ENCODE results near the gene DHODH.

GRCh38 chr16:72029567-72030271 lies 21.2 kb downstream of the DHODH start:
- TF ChIP-seq POLR2A (IDR thresholded peaks at IDR 0.05) (no peak), EP300 (IDR thresholded peaks at IDR 0.05) (no peak)
- TF ChIP-seq, protein P1, sequence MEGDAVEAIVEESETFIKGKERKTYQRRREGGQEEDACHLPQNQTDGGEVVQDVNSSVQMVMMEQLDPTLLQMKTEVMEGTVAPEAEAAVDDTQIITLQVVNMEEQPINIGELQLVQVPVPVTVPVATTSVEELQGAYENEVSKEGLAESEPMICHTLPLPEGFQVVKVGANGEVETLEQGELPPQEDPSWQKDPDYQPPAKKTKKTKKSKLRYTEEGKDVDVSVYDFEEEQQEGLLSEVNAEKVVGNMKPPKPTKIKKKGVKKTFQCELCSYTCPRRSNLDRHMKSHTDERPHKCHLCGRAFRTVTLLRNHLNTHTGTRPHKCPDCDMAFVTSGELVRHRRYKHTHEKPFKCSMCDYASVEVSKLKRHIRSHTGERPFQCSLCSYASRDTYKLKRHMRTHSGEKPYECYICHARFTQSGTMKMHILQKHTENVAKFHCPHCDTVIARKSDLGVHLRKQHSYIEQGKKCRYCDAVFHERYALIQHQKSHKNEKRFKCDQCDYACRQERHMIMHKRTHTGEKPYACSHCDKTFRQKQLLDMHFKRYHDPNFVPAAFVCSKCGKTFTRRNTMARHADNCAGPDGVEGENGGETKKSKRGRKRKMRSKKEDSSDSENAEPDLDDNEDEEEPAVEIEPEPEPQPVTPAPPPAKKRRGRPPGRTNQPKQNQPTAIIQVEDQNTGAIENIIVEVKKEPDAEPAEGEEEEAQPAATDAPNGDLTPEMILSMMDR (IDR thresholded peaks at IDR 0.05), result no peak

All from tibial nerve (tissue), 4 donors.